ENCODE measurements around the gene SLC25A28.
"Not testable (repeated sequence)": the region's sequence is repeated elsewhere in the genome, so short reads cannot be mapped to it uniquely, and the experiment has no call there.

Gene SLC25A28

GRCh38 chr10:99598011-99598410, 22.2 kb downstream of the SLC25A28 start:
- Histone ChIP-seq H3K4me3 (replicated peaks; ENCODE audit: insufficient read depth, low read length) (no peak overlapping the region), H3K27me3 (ENCODE audit: insufficient read depth, poor library complexity, severe bottlenecking) (no peaks in the 10 kb centered on the region), H3K27ac (replicated peaks) (no peak overlapping the region)
- no peak for TF ChIP-seq SPI1 (IDR thresholded peaks at IDR 0.05; ENCODE audit: borderline replicate concordance, low read depth)
- TF ChIP-seq, protein P1, sequence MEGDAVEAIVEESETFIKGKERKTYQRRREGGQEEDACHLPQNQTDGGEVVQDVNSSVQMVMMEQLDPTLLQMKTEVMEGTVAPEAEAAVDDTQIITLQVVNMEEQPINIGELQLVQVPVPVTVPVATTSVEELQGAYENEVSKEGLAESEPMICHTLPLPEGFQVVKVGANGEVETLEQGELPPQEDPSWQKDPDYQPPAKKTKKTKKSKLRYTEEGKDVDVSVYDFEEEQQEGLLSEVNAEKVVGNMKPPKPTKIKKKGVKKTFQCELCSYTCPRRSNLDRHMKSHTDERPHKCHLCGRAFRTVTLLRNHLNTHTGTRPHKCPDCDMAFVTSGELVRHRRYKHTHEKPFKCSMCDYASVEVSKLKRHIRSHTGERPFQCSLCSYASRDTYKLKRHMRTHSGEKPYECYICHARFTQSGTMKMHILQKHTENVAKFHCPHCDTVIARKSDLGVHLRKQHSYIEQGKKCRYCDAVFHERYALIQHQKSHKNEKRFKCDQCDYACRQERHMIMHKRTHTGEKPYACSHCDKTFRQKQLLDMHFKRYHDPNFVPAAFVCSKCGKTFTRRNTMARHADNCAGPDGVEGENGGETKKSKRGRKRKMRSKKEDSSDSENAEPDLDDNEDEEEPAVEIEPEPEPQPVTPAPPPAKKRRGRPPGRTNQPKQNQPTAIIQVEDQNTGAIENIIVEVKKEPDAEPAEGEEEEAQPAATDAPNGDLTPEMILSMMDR (IDR thresholded peaks at IDR 0.05; ENCODE audit: insufficient read depth, low read length) = no peak
- no peak for TF ChIP-seq GABPA (IDR thresholded peaks at IDR 0.05; ENCODE audit: low read depth)
- TF ChIP-seq, protein P2, sequence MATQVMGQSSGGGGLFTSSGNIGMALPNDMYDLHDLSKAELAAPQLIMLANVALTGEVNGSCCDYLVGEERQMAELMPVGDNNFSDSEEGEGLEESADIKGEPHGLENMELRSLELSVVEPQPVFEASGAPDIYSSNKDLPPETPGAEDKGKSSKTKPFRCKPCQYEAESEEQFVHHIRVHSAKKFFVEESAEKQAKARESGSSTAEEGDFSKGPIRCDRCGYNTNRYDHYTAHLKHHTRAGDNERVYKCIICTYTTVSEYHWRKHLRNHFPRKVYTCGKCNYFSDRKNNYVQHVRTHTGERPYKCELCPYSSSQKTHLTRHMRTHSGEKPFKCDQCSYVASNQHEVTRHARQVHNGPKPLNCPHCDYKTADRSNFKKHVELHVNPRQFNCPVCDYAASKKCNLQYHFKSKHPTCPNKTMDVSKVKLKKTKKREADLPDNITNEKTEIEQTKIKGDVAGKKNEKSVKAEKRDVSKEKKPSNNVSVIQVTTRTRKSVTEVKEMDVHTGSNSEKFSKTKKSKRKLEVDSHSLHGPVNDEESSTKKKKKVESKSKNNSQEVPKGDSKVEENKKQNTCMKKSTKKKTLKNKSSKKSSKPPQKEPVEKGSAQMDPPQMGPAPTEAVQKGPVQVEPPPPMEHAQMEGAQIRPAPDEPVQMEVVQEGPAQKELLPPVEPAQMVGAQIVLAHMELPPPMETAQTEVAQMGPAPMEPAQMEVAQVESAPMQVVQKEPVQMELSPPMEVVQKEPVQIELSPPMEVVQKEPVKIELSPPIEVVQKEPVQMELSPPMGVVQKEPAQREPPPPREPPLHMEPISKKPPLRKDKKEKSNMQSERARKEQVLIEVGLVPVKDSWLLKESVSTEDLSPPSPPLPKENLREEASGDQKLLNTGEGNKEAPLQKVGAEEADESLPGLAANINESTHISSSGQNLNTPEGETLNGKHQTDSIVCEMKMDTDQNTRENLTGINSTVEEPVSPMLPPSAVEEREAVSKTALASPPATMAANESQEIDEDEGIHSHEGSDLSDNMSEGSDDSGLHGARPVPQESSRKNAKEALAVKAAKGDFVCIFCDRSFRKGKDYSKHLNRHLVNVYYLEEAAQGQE (IDR thresholded peaks at IDR 0.05; ENCODE audit: insufficient replicate concordance, low read depth) = no peak
- no peak for TF ChIP-seq POLR2AphosphoS5 (IDR thresholded peaks at IDR 0.05; ENCODE audit: low read depth)
- DNase-seq (ENCODE audit: low read depth in 1 of 2, low spot score in 1 of 2) = no peak

DNA sequence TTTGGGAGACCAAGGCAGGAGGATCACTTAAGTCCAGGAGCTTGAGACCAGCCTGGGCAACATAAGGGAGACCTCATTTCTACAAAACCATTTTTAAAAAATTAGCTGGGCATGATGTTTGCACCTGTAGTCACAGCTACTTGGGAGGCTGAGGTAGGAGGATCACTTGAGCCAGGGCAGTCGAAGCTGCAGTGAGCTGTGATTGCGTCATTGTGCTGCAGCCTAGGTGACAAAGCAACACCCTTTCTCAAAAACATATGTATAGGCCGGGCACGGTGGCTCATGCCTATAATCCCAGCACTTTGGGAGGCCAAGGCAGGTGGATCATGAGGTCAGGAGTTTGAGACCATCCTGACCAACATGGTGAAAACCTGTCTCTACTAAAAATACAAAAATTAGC, 23.5 kb downstream of the SLC25A28 start:
- H3K4me3 ChIP-seq (replicated peaks; ENCODE audit: insufficient read depth, low read length); H3K27me3 ChIP-seq (ENCODE audit: insufficient read depth, poor library complexity, severe bottlenecking); H3K27ac ChIP-seq (replicated peaks); DNase-seq (ENCODE audit: low read depth in 1 of 2, low spot score in 1 of 2): not testable (repeated sequence)

GRCh38 chr10:99595770-99596465, 24.3 kb downstream of the SLC25A28 start:
- DNase-seq (ENCODE audit: low read depth in 1 of 2, low spot score in 1 of 2) = no peak
- Histone ChIP-seq H3K27me3 (ENCODE audit: insufficient read depth, poor library complexity, severe bottlenecking) (no peaks in the 10 kb centered on the region), H3K4me3 (replicated peaks; ENCODE audit: insufficient read depth, low read length) (no peak overlapping the region), H3K27ac (replicated peaks) (no peak overlapping the region)
- TF ChIP-seq SPI1 (IDR thresholded peaks at IDR 0.05; ENCODE audit: borderline replicate concordance, low read depth) (no peak), GABPA (IDR thresholded peaks at IDR 0.05; ENCODE audit: low read depth) (no peak), POLR2AphosphoS5 (IDR thresholded peaks at IDR 0.05; ENCODE audit: low read depth) (no peak)
- TF ChIP-seq, protein P1 (IDR thresholded peaks at IDR 0.05; ENCODE audit: insufficient read depth, low read length) = no peak
- TF ChIP-seq, protein P2 (IDR thresholded peaks at IDR 0.05; ENCODE audit: insufficient replicate concordance, low read depth) = no peak

DNA sequence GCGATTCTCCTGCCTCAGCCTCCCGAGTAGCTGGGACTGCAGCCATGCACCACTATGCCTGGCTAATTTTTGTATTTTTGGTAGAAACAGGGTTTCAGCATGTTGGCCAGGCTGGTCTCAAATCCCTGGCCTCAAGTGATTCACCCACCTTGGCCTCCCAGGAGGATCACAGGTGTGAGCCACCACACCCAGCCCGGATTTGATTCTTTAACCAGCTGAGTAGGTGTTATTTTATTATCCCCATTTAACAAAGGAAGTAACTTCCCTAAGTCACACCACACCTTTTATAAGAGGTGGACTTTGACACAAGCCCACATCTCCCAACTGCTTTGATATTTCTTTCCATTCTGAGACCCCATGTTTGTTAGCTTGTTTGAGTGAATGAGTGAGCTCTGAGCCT, 25.0 kb downstream of the SLC25A28 start:
- Histone ChIP-seq H3K27ac (replicated peaks) (no peak overlapping the region), H3K4me3 (replicated peaks; ENCODE audit: insufficient read depth, low read length) (no peak overlapping the region), H3K27me3 (ENCODE audit: insufficient read depth, poor library complexity, severe bottlenecking) (no peaks in the 10 kb centered on the region)
- TF ChIP-seq GABPA (IDR thresholded peaks at IDR 0.05; ENCODE audit: low read depth) (no peak), SPI1 (IDR thresholded peaks at IDR 0.05; ENCODE audit: borderline replicate concordance, low read depth) (no peak), POLR2AphosphoS5 (IDR thresholded peaks at IDR 0.05; ENCODE audit: low read depth) (no peak)
- TF ChIP-seq, protein P1 (IDR thresholded peaks at IDR 0.05; ENCODE audit: insufficient read depth, low read length) = no peak
- TF ChIP-seq, protein P2 (IDR thresholded peaks at IDR 0.05; ENCODE audit: insufficient replicate concordance, low read depth) = no peak
- no peak for DNase-seq (ENCODE audit: low read depth in 1 of 2, low spot score in 1 of 2)

All from HL-60 (cell line).